Sciatic nerve (tissue), 2 donors: ENCODE results near the gene CYP4F11. TPM values are rescaled to one million over a fixed set of nuclear protein-coding genes. Genes with fewer than 3 reads are reported as not detected.
"Not testable (repeated sequence)": the region's sequence is repeated elsewhere in the genome, so short reads cannot be mapped to it uniquely, and the experiment has no call there.

ENCODE experiments used
- ATAC-seq: fragments of 200-7000 bp; cut with Tn5 transposase; one replicate; pipeline ENCODE4 v1.9.1; 2020; ENCODE audit warnings: mild to moderate bottlenecking, moderate library complexity
- DNase-seq: peaks from one replicate; pipeline ENCODE4 v3.0.0-alpha.2; 2020; ENCODE audit warnings: low spot score
- intact Hi-C: fragments of 100-400 bp; cut with DNase I; formaldehyde crosslinking; loops from one replicate; pipeline ENCODE4 v1.14.2; 2022
- total RNA-seq: library from RNA; stranded (reverse); fragmentation: NEBNext Ultra II Directional; extraction: Animal tissue kit (Norgen Biotek cat#: 25700); gene quantifications from one replicate; pipeline ENCODE4 v1.2.1, GENCODE V29; 2021
- donor health status: DM: no; HTN: no; CAD: no.
- donor health status: DM: no; HTN: no; CAD: no.

CYP4F11 gene
- 2.1 TPM for total RNA-seq

GRCh38 chr19:15934332-15935078 is at the start of gene CYP4F11:
Gene CYP4F11, minus strand, starts transcription at chr19:15934529. Its CDS starts 121 bp downstream, at chr19:15934408.
- ATAC-seq, result peak; percentile 38
- intact Hi-C loops, result no loop called here
- DNase-seq, result peak; percentile 80

GRCh38 chr19:15979293-15979692 is 45.0 kb upstream of the CYP4F11 start:
- intact Hi-C loops, result no loop called here
- ATAC-seq, result no peak
- DNase-seq, result no peak

GRCh38 chr19:15977690-15978089 is 43.4 kb upstream of the CYP4F11 start:
- DNase-seq (no peak), ATAC-seq (no peak)
- intact Hi-C loops, result no loop called here

GRCh38 chr19:15976836-15977689 is 42.7 kb upstream of the CYP4F11 start:
- no peak for ATAC-seq
- intact Hi-C loops, result no loop called here
- DNase-seq, result no peak

- DNase-seq (no peak), ATAC-seq (no peak)
- intact Hi-C loops, result no loop called here
These were observed 40.5 kb upstream of the CYP4F11 start for GRCh38 chr19:15974856-15975255.

- DNase-seq, intact Hi-C loops, ATAC-seq: not testable (repeated sequence)
These were observed 37.7 kb upstream of the CYP4F11 start for GRCh38 chr19:15972043-15972442.

- intact Hi-C loops, result no loop called here
These were observed 37.0 kb upstream of the CYP4F11 start for GRCh38 chr19:15971224-15971780.

GRCh38 chr19:15964231-15964630 is 29.9 kb upstream of the CYP4F11 start:
- DNase-seq, result no peak
- intact Hi-C loops, result no loop called here
- ATAC-seq, result no peak

More at GRCh38 chr19:15971224-15971780, 37.0 kb upstream of the CYP4F11 start:
- ATAC-seq, result no peak
- no peak for DNase-seq

- ATAC-seq (no peak), DNase-seq (no peak)
- intact Hi-C loops, result no loop called here
These were observed 28.0 kb upstream of the CYP4F11 start for GRCh38 chr19:15962319-15962718.

GRCh38 chr19:15954820-15955219 is 20.5 kb upstream of the CYP4F11 start:
- ATAC-seq, result no peak
- intact Hi-C loops, result no loop called here
- DNase-seq, result no peak

GRCh38 chr19:15948223-15949058 is 14.1 kb upstream of the CYP4F11 start, which contains the start of gene OR10H4:
Gene OR10H4, plus strand, starts transcription at chr19:15949008. Its CDS starts 0 bp downstream, at chr19:15949008.
- intact Hi-C loops, result no loop called here
- ATAC-seq (no peak), DNase-seq (no peak)

GRCh38 chr19:15945301-15945700 is 11.0 kb upstream of the CYP4F11 start:
- DNase-seq (no peak), ATAC-seq (no peak)
- intact Hi-C loops, result no loop called here

- no peak for ATAC-seq
- DNase-seq, result no peak
- intact Hi-C loops, result no loop called here
These were observed 10.1 kb upstream of the CYP4F11 start for GRCh38 chr19:15944401-15944800.

- DNase-seq (no peak), ATAC-seq (no peak)
- intact Hi-C loops, result no loop called here
These were observed 3.4 kb upstream of the CYP4F11 start for GRCh38 chr19:15937771-15938170.

- no peak for ATAC-seq
- DNase-seq, result no peak
- intact Hi-C loops, result no loop called here
These were observed 2.6 kb upstream of the CYP4F11 start for GRCh38 chr19:15936950-15937349.

- intact Hi-C loops, result no loop called here
- ATAC-seq, result no peak
- no peak for DNase-seq
These were observed 1.8 kb upstream of the CYP4F11 start for GRCh38 chr19:15936173-15936572.

- ATAC-seq, result no peak
- intact Hi-C loops, result no loop called here
- no peak for DNase-seq
These were observed 906 bp upstream of the CYP4F11 start for GRCh38 chr19:15935167-15935702.

GRCh38 chr19:15933761-15934331 is 483 bp downstream of the CYP4F11 start:
- ATAC-seq, intact Hi-C loops, DNase-seq: not testable (repeated sequence)
